ENCODE data around the gene CD46.
"Not testable (repeated sequence)": the region's sequence is repeated elsewhere in the genome, so short reads cannot be mapped to it uniquely, and the experiment has no call there.

Gene CD46

GRCh38 chr1:207748737-207749528 is 2.9 kb upstream of the CD46 start:
- DNase-seq (ENCODE audit: low spot score): no peak
- TF ChIP-seq, protein P1, sequence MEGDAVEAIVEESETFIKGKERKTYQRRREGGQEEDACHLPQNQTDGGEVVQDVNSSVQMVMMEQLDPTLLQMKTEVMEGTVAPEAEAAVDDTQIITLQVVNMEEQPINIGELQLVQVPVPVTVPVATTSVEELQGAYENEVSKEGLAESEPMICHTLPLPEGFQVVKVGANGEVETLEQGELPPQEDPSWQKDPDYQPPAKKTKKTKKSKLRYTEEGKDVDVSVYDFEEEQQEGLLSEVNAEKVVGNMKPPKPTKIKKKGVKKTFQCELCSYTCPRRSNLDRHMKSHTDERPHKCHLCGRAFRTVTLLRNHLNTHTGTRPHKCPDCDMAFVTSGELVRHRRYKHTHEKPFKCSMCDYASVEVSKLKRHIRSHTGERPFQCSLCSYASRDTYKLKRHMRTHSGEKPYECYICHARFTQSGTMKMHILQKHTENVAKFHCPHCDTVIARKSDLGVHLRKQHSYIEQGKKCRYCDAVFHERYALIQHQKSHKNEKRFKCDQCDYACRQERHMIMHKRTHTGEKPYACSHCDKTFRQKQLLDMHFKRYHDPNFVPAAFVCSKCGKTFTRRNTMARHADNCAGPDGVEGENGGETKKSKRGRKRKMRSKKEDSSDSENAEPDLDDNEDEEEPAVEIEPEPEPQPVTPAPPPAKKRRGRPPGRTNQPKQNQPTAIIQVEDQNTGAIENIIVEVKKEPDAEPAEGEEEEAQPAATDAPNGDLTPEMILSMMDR (IDR thresholded peaks at IDR 0.05; ENCODE audit: extremely low read depth, missing control alignments): no peak

- DNase-seq (ENCODE audit: low spot score): no peak
- TF ChIP-seq, protein P1 (IDR thresholded peaks at IDR 0.05; ENCODE audit: extremely low read depth, missing control alignments): no peak
Observed at GRCh38 chr1:207750631-207751305, 1.1 kb upstream of the CD46 start.

GRCh38 chr1:207751463-207751789 is 428 bp upstream of the CD46 start:
- not testable (repeated sequence) for DNase-seq (ENCODE audit: low spot score)

DNA sequence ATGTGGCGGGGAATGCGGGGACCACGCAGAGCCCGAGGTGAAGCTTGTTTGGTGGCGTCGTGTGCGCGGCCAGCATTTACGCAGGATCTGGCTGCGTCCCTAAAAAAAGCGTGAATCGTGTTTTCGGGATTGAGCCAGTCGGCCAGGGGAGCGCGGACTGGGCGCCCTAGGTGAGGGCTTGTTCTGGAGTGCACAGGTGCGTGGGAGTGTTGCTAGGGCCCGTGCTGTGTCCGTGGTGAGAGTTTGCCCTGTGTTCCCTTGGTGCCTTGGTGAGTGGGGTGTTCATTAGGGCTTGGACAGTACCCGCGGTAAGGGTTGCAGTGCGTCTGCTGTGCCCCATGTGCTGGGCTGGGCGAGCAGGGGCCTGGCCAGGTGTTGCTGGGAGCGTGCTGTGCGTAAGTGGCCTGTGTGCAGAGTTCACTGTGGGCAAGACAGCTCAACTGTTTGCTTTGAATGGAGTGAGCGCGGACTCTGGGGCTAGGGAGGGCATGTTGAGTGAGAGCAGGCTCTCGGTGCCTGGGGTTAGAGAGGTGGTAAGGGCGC is 673 bp downstream of the CD46 start:
- peak; percentile 32 for DNase-seq (ENCODE audit: low spot score)
- TF ChIP-seq, protein P1 (IDR thresholded peaks at IDR 0.05; ENCODE audit: extremely low read depth, missing control alignments): no peak

- no peak for DNase-seq (ENCODE audit: low spot score)
- TF ChIP-seq, protein P1 (IDR thresholded peaks at IDR 0.05; ENCODE audit: extremely low read depth, missing control alignments): no peak
Observed at GRCh38 chr1:207753611-207754010, 1.8 kb downstream of the CD46 start.

DNA sequence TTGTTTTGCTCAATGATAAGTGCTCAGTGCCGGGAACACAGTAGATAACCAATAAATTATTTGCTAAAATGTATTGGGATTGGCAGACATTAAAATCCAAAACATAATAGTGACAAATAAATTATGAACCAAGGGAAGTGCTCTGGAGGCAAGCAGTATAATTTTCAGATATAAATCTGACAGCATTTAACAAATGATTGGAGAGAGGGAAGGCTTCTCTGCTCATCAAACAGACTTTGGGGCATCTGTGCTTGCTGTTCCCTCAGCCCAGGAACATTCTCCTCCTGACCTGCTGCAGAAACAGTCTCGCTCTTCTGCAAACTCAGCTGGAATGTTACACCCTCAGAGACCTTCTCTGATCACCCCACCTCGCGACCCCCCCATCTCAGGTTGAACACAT is 2.2 kb downstream of the CD46 start:
- TF ChIP-seq, protein P1 (IDR thresholded peaks at IDR 0.05; ENCODE audit: extremely low read depth, missing control alignments): no peak
- DNase-seq (ENCODE audit: low spot score): no peak

DNA sequence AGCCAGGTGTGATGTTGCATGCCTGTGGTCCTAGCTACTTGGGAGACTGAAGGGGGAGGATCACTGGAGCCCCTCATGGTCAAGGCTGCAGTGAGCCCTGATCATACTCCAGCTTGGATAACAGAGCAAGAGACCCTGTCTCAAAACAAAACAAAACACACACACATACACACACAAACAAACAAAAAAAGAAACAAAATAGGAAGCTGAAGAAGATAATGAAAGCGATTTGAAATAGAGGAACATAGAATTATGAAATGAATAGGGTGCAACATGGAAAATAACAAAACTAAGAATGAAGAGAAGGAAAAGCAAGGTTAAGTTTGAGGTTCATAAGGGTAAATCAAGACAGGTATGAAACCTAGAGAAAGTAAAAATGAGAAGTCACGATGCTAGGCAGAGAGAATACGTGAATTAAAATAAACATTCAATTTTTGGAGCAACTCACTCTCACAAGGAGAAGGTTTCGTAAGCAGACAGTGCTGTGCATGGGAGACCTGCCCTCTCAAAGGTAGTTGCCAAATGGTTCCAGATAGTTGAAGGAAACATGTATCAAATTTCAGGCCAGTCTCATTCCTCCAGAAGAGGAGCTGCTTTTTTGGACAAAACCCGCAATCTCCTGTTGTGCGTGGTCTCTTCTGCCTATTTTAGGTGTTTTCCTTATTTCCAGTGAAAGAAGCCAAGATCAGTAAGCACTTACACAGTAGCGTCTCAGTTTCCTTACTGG is 3.3 kb downstream of the CD46 start:
- DNase-seq (ENCODE audit: low spot score): no peak
- TF ChIP-seq, protein P1 (IDR thresholded peaks at IDR 0.05; ENCODE audit: extremely low read depth, missing control alignments): no peak
